Right lobe of liver (tissue), 6 donors: Measurements from ENCODE around the gene SDS. TPM values are rescaled to one million over a fixed set of nuclear protein-coding genes. Genes with fewer than 3 reads are reported as not detected.

Source experiments
- ATAC-seq, 4 donors: fragments of 200-7000 bp; cut with Tn5 transposase; one replicate each; pipeline ENCODE4 v1.9.1; 2020; ENCODE audit warnings: mild to moderate bottlenecking in 4 of 4, moderate library complexity in 4 of 4
- DNase-seq, 3 donors: peaks; one replicate each; pipeline ENCODE4 v3.0.0-alpha.2; 2020
- H3K27ac ChIP-seq, 3 donors: fragments of 200-600 bp; one replicate each; pipeline ENCODE4 v1.8.0; 2022
- H3K27me3 ChIP-seq, 2 donors: fragments of 200-600 bp; one replicate each; pipeline ENCODE4 v1.8.0; 2022
- H3K36me3 ChIP-seq, 4 donors: fragments of 200-600 bp; sonication (generic) in 1 of 4; one replicate each; pipeline versions ENCODE4 v1.5.1 to v1.8.0; 2017 to 2022; ENCODE audit warnings: control low read depth in 1 of 4
- H3K4me1 ChIP-seq, 4 donors: fragments of 200-600 bp; sonication (generic) in 1 of 4; one replicate each; pipeline versions ENCODE4 v1.5.1 to v1.8.0; 2017 to 2022; ENCODE audit warnings: control low read depth in 1 of 4
- H3K4me3 ChIP-seq, 3 donors: fragments of 200-600 bp; one replicate each; pipeline ENCODE4 v1.8.0; 2022
- H3K9me3 ChIP-seq, 4 donors: fragments of 200-600 bp; sonication (generic) in 1 of 4; one replicate each; pipeline versions ENCODE4 v1.5.1 to v1.8.0; 2017 to 2022; ENCODE audit warnings: control low read depth in 1 of 4
- CTCF ChIP-seq, 4 donors: fragments of 200-600 bp in 3 of 4; fragments of 450-650 bp in 1 of 4; IDR thresholded peaks; one replicate each; pipeline versions ENCODE4 v1.5.1 to v1.8.0; 2016 to 2022; ENCODE audit warnings: antibody characterized with exemption in 4 of 4, mild to moderate bottlenecking in 2 of 4
- POLR2A ChIP-seq: fragments of 450-650 bp; IDR thresholded peaks from one replicate; pipeline ENCODE4 v1.6.1; 2017; ENCODE audit warnings: antibody characterized with exemption, mild to moderate bottlenecking
- WGBS: methylation state at CpG from one replicate; pipeline ENCODE4 v1.1.6; 2018; ENCODE audit warnings: low coverage, low lambda C conversion rate; ENCODE audit not compliant: insufficient coverage; ENCODE audit errors: missing lambda C conversion rate; 5-methylcytosine and 5-hydroxymethylcytosine counted together
- intact Hi-C, 2 donors: fragments of 100-400 bp; cut with DNase I; formaldehyde crosslinking; loops; one replicate each; pipeline versions ENCODE4 v1.11.2 to v1.14.1; 2022
- total RNA-seq, 6 experiments: library from RNA; depleted of rRNA in 2 of 6; stranded (reverse); fragments of >200 nt in 2 of 6; fragmentation: NEBNext Ultra II Directional in 3 of 6; extraction: Animal tissue kit (Norgen Biotek cat#: 25700) in 3 of 6; gene quantifications; one replicate each; pipeline versions ENCODE4 v1.1.0 to v1.2.4, GENCODE V29; 2016 to 2023
- donor health status: DM: no; HTN: yes; CAD: no.
- donor health status: DM: no; HTN: no; CAD: no.
- donor health status: DM: no; HTN: no; CAD: no.
- donor health status: DM: no; HTN: yes; CAD: no.
- donor health status: DM: no; HTN: yes; CAD: no.

SDS gene
- total RNA-seq, 6 experiments from 2014 or later: 208 to 722 (median 309) TPM

GRCh38 chr12:113396200-113396599 is 7.5 kb downstream of the SDS start:
- no peak for DNase-seq
- intact Hi-C loops: no loop called here

GRCh38 chr12:113395119-113395518 is 8.6 kb downstream of the SDS start:
- H3K9me3 ChIP-seq: no peaks in the 10 kb centered on the region
- ATAC-seq (peak in 1 of 4 donors; percentile 0), DNase-seq (no peak)
- TF ChIP-seq POLR2A: peak; percentile 43
- no peak for TF ChIP-seq CTCF (IDR thresholded peaks at IDR 0.05)
- no peak overlapping the region for H3K4me3 ChIP-seq
- WGBS: no CpG with 5 or more reads among the region's 5 CpGs
- no peaks in the 10 kb centered on the region for H3K27me3 ChIP-seq
- intact Hi-C loops: no loop called here
- peaks cover 0 to 50% (median 24%) of the 10 kb centered on the region in 4 donors for H3K36me3 ChIP-seq
- H3K27ac ChIP-seq: no peak overlapping the region
- H3K4me1 ChIP-seq: no peaks in the 10 kb centered on the region

More at GRCh38 chr12:113396200-113396599, 7.5 kb downstream of the SDS start:
- TF ChIP-seq CTCF (IDR thresholded peaks at IDR 0.05): no peak
- peak; percentile 51 for TF ChIP-seq POLR2A
- H3K27me3 ChIP-seq: no peaks in the 10 kb centered on the region
- no peak for ATAC-seq
- H3K36me3 ChIP-seq: peaks cover 0 to 61% (median 29%) of the 10 kb centered on the region in 4 donors
- no peaks in the 10 kb centered on the region for H3K4me1 ChIP-seq
- no peaks in the 10 kb centered on the region for H3K9me3 ChIP-seq
- H3K27ac ChIP-seq: no peak overlapping the region
- H3K4me3 ChIP-seq: no peak overlapping the region

GRCh38 chr12:113393749-113394148 is 9.9 kb downstream of the SDS start:
- H3K27me3 ChIP-seq: no peaks in the 10 kb centered on the region
- ATAC-seq (peak in 2 of 4 donors; percentile 0), DNase-seq (peak in 1 of 3 donors; percentile 64)
- H3K4me1 ChIP-seq: no peaks in the 10 kb centered on the region
- peak overlapping the region in 1 of 3 donors; percentile 32 for H3K27ac ChIP-seq
- no peak overlapping the region for H3K4me3 ChIP-seq
- no peak for TF ChIP-seq CTCF (IDR thresholded peaks at IDR 0.05)
- TF ChIP-seq POLR2A: no peak
- H3K36me3 ChIP-seq: peaks cover 0 to 37% (median 16%) of the 10 kb centered on the region in 4 donors
- intact Hi-C loops: no loop called here
- H3K9me3 ChIP-seq: no peaks in the 10 kb centered on the region
- 81% methylated on average over 3 of the region's 5 CpGs for WGBS

GRCh38 chr12:113392988-113393579 is 10.6 kb downstream of the SDS start:
- peaks cover 0 to 31% (median 12%) of the 10 kb centered on the region in 4 donors for H3K36me3 ChIP-seq
- no peaks in the 10 kb centered on the region for H3K4me1 ChIP-seq
- ATAC-seq (peak; percentile 29 to 77 (median 36)), DNase-seq (peak; percentile 77 to 92 (median 88))
- intact Hi-C loops: no loop called here
- peak overlapping the region in 1 of 3 donors; percentile 32 for H3K27ac ChIP-seq
- no peaks in the 10 kb centered on the region for H3K9me3 ChIP-seq
- H3K27me3 ChIP-seq: no peaks in the 10 kb centered on the region
- TF ChIP-seq CTCF (IDR thresholded peaks at IDR 0.05): no peak
- TF ChIP-seq POLR2A: peak; percentile 22
- no peak overlapping the region for H3K4me3 ChIP-seq
- 60% methylated on average over 1 of the region's 17 CpGs for WGBS
